AG04449 (cell line): ENCODE results near the gene PCED1B.

Experiments
- CTCF ChIA-PET: fragments of 350-600 bp; formaldehyde crosslinking; extraction: SDS; loops from one replicate; lab custom pipeline; 2021; ENCODE audit warnings: antibody characterized with exemption; lab: Yijun Ruan, JAX
- POLR2A ChIA-PET: fragments of 400-600, 350-600 bp; formaldehyde crosslinking; extraction: SDS; loops from one replicate; lab custom pipeline; 2020; ENCODE audit warnings: antibody characterized with exemption, inconsistent platforms; lab: Yijun Ruan, JAX
- DNase-seq: peaks from one replicate; pipeline ENCODE4 v3.0.0-alpha.2; 2010; ENCODE audit warnings: low read depth, low spot score
- H3K4me3 ChIP-seq: 2 replicates; pipeline ENCODE4 v1.5.1; 2011; ENCODE audit warnings: low read depth, mild to moderate bottlenecking, control low read depth, low read length
- CTCF ChIP-seq: IDR thresholded peaks from one replicate; pipeline ENCODE4 v1.5.1; 2011; ENCODE audit warnings: mild to moderate bottlenecking, moderate library complexity, low read length, control low read depth, inconsistent platforms; ENCODE audit not compliant: insufficient read depth; ENCODE audit errors: missing control alignments

The PCED1B gene

GRCh38 chr12:47218191-47218654 lies 138.8 kb downstream of the PCED1B start:
- H3K4me3 ChIP-seq, result no peak overlapping the region
- no peak for TF ChIP-seq CTCF
- POLR2A ChIA-PET, result no interaction called here
- no peak for DNase-seq
- CTCF ChIA-PET, result no interaction called here

GRCh38 chr12:47219243-47219642 lies 139.8 kb downstream of the PCED1B start:
- TF ChIP-seq CTCF, result no peak
- ChIA-PET POLR2A (no interaction called here), CTCF (interaction anchor here (0.7 to 0.9 kb wide), 4 partner anchors 8 to 184 kb away, joined by 3 read pairs; no protein-coding TSS in a partner anchor)
- DNase-seq, result no peak
- no peak overlapping the region for H3K4me3 ChIP-seq

DNA sequence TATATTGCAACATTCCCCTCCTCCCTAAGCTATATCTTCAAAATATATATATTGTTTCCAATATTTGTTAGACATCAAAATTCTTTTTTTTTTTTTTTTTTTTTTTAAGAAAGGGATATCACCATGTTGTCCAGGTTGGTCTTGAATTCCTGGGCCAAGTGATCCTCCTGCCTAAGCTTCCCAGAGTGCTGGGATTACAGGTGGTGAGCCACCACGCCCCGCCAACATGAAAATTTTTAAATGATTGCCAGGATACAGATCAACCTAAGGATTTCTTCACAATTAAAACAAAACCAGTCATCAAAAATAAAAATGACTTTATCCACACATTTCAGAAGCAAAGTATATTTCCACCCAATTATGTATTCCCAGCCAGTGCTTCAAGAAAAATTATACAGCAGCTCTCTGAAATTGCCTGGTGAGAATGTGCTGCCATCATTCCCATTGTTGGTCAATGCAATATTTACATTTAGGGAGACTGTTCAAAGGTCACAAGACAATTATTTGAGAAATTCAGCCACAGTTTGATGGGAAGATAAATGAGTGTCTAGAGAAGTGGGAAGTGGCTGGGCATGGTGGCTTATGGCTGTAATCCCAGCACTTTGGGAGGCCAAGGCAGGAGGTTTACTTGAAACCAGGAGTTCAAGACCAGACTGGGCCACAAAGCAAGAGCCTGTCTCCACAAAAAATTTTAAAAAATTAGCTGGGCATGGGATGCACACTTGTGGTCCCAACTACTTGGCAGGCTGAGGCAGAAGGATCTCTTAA lies 142.0 kb downstream of the PCED1B start:
- DNase-seq, result no peak
- ChIA-PET POLR2A (no interaction called here), CTCF (interaction anchor here (1.2 kb wide), 1 partner anchor 12 kb away, joined by 3 read pairs; no protein-coding TSS in a partner anchor)
- no peak for TF ChIP-seq CTCF
- no peak overlapping the region for H3K4me3 ChIP-seq

DNA sequence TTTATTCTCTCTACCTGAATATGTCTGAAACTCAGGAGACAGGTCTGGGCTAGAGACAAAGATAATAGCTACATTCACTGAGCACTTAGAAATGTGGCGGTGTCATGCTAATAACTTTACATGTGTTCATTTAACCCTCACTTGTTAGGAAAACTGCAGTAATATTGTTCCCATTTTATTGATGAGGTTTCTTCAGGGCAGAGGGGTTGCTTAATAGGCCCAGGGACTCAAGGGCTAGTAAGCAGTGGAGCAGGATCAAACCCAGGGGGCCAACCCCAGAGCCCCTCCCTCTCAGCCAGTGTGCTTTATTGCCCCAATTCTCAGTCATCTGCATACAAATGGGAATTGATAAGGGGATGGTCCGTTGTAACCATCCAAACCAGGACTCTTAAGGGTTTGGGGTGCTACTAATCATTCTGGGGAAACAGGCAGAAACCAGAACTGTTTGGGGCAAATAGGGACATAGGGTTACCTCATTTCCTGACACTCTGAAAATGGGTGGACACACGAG lies 143.2 kb downstream of the PCED1B start:
- H3K4me3 ChIP-seq, result no peak overlapping the region
- TF ChIP-seq CTCF, result no peak
- no peak for DNase-seq
- ChIA-PET CTCF (interaction anchor here (1.2 kb wide), 1 partner anchor 11 kb away, joined by 3 read pairs; no protein-coding TSS in a partner anchor), POLR2A (no interaction called here)

DNA sequence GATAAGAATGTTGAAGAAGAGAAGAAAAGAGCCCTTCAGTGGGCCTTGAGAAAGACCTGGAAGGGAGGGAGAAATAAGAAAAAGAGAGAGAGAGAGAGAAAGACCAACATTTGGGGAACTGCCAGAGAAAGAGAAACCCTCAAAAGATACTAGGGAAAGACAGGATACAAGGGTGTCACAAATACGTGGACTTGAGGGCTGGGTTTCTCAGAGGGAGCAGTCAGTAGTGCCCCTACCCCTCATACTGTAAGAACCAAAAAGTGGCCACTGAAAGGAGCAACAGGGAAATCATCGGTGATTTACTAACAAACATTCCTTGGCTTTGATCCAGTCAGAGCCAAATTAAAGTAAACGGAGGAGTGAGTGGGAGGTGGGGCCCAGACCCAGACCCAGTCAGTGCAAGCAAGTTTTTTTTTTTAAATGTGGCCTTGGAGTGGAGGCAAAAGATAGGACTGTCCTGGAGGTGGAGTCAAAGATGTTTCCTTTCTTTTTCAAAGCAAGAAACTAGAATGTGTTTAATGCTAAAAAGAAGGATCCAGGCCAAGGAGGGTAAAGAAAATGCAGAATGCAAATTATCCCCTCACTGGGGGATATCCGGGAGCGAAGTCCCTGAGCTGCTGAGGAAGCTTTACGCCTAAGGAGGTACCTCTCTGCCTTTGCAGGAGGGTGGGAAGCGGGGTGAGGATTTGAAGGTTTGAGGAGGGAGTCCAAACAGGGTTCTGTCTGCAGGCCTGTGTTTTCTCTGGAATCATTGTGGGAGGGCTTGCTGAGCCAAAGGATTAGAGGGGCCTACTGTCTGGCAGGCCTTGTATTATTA lies 143.8 kb downstream of the PCED1B start:
- TF ChIP-seq CTCF, result no peak
- no peak overlapping the region for H3K4me3 ChIP-seq
- no peak for DNase-seq
- ChIA-PET CTCF (no interaction called here), POLR2A (no interaction called here)

DNA sequence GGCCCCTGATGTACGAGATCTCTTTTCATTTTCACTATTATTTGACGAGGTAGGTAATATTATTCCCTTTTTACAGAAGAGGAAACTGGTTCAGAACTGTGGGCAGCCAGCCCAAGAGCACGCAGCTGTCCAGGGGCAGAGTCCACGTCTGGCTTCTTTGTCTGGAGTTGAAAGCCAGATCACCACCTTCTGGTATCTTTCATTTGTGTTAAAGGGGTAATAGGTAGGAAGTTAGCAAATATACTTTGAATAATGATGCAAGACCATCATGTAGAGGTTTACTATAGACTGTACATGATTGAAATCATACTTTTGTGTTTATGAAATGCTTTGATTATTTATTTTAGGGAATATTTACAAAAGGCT lies 144.4 kb downstream of the PCED1B start:
- DNase-seq, result no peak
- TF ChIP-seq CTCF, result no peak
- POLR2A ChIA-PET, result no interaction called here
- CTCF ChIA-PET, result no interaction called here
- H3K4me3 ChIP-seq, result no peak overlapping the region
